ENCODE results near the gene TRIM41.

Gene TRIM41

GRCh38 chr5:181217111-181217802 is 5.8 kb upstream of the TRIM41 start:
- Histone ChIP-seq H3K9ac (ENCODE audit: low read length) (no peak overlapping the region), H3K4me1 (ENCODE audit: control insufficient read depth, low read depth, low read length) (peaks cover 6% of the 10 kb centered on the region), H3K4me3 (ENCODE audit: low read length) (peak overlapping the region; percentile 84), H3K36me3 (ENCODE audit: control insufficient read depth, low read depth, low read length) (no peaks in the 10 kb centered on the region), H3K9me3 (ENCODE audit: control insufficient read depth, low read depth, low read length) (no peaks in the 10 kb centered on the region), H3K27ac (ENCODE audit: low read length) (no peak overlapping the region), H3K27me3 (ENCODE audit: control insufficient read depth, insufficient read depth, low read length) (peaks cover 18% of the 10 kb centered on the region)

GRCh38 chr5:181217803-181218062 is 5.3 kb upstream of the TRIM41 start:
- H3K4me1 ChIP-seq (ENCODE audit: control insufficient read depth, low read depth, low read length) = peaks cover 6% of the 10 kb centered on the region
- no peaks in the 10 kb centered on the region for H3K9me3 ChIP-seq (ENCODE audit: control insufficient read depth, low read depth, low read length)
- peaks cover 18% of the 10 kb centered on the region for H3K27me3 ChIP-seq (ENCODE audit: control insufficient read depth, insufficient read depth, low read length)
- no peak overlapping the region for H3K27ac ChIP-seq (ENCODE audit: low read length)
- no peak overlapping the region for H3K9ac ChIP-seq (ENCODE audit: low read length)
- no peaks in the 10 kb centered on the region for H3K36me3 ChIP-seq (ENCODE audit: control insufficient read depth, low read depth, low read length)
- peak overlapping the region; percentile 84 for H3K4me3 ChIP-seq (ENCODE audit: low read length)

- peaks cover 18% of the 10 kb centered on the region for H3K27me3 ChIP-seq (ENCODE audit: control insufficient read depth, insufficient read depth, low read length)
- no peaks in the 10 kb centered on the region for H3K36me3 ChIP-seq (ENCODE audit: control insufficient read depth, low read depth, low read length)
- H3K27ac ChIP-seq (ENCODE audit: low read length) = no peak overlapping the region
- no peak overlapping the region for H3K9ac ChIP-seq (ENCODE audit: low read length)
- no peaks in the 10 kb centered on the region for H3K9me3 ChIP-seq (ENCODE audit: control insufficient read depth, low read depth, low read length)
- H3K4me3 ChIP-seq (ENCODE audit: low read length) = peak overlapping the region; percentile 84
- peaks cover 6% of the 10 kb centered on the region for H3K4me1 ChIP-seq (ENCODE audit: control insufficient read depth, low read depth, low read length)
These were observed 4.3 kb upstream of the TRIM41 start for GRCh38 chr5:181218795-181219124.

- Histone ChIP-seq H3K9ac (ENCODE audit: low read length) (no peak overlapping the region), H3K4me1 (ENCODE audit: control insufficient read depth, low read depth, low read length) (peaks cover 12% of the 10 kb centered on the region), H3K27me3 (ENCODE audit: control insufficient read depth, insufficient read depth, low read length) (peaks cover 18% of the 10 kb centered on the region)
These were observed 3.6 kb upstream of the TRIM41 start for GRCh38 chr5:181219262-181220177.

GRCh38 chr5:181220178-181220515 is 2.9 kb upstream of the TRIM41 start:
- Histone ChIP-seq H3K4me3 (ENCODE audit: low read length) (no peak overlapping the region), H3K27me3 (ENCODE audit: control insufficient read depth, insufficient read depth, low read length) (peaks cover 18% of the 10 kb centered on the region), H3K9me3 (ENCODE audit: control insufficient read depth, low read depth, low read length) (no peaks in the 10 kb centered on the region), H3K4me1 (ENCODE audit: control insufficient read depth, low read depth, low read length) (peaks cover 14% of the 10 kb centered on the region), H3K9ac (ENCODE audit: low read length) (no peak overlapping the region), H3K27ac (ENCODE audit: low read length) (no peak overlapping the region), H3K36me3 (ENCODE audit: control insufficient read depth, low read depth, low read length) (no peaks in the 10 kb centered on the region)

More at GRCh38 chr5:181219262-181220177, 3.6 kb upstream of the TRIM41 start:
- no peaks in the 10 kb centered on the region for H3K9me3 ChIP-seq (ENCODE audit: control insufficient read depth, low read depth, low read length)
- H3K4me3 ChIP-seq (ENCODE audit: low read length) = no peak overlapping the region
- no peak overlapping the region for H3K27ac ChIP-seq (ENCODE audit: low read length)
- H3K36me3 ChIP-seq (ENCODE audit: control insufficient read depth, low read depth, low read length) = no peaks in the 10 kb centered on the region

- Histone ChIP-seq H3K4me3 (ENCODE audit: low read length) (peak overlapping the region; percentile 73), H3K9me3 (ENCODE audit: control insufficient read depth, low read depth, low read length) (no peaks in the 10 kb centered on the region), H3K4me1 (ENCODE audit: control insufficient read depth, low read depth, low read length) (peaks cover 14% of the 10 kb centered on the region), H3K27ac (ENCODE audit: low read length) (no peak overlapping the region), H3K36me3 (ENCODE audit: control insufficient read depth, low read depth, low read length) (no peaks in the 10 kb centered on the region), H3K27me3 (ENCODE audit: control insufficient read depth, insufficient read depth, low read length) (peaks cover 13% of the 10 kb centered on the region), H3K9ac (ENCODE audit: low read length) (no peak overlapping the region)
These were observed 1.8 kb upstream of the TRIM41 start for GRCh38 chr5:181221105-181221791.

GRCh38 chr5:181221792-181222629 is 1.1 kb upstream of the TRIM41 start:
- Histone ChIP-seq H3K36me3 (ENCODE audit: control insufficient read depth, low read depth, low read length) (no peaks in the 10 kb centered on the region), H3K27me3 (ENCODE audit: control insufficient read depth, insufficient read depth, low read length) (peaks cover 7% of the 10 kb centered on the region), H3K4me1 (ENCODE audit: control insufficient read depth, low read depth, low read length) (peaks cover 14% of the 10 kb centered on the region), H3K9ac (ENCODE audit: low read length) (peak overlapping the region; percentile 70), H3K4me3 (ENCODE audit: low read length) (peak overlapping the region; percentile 73), H3K27ac (ENCODE audit: low read length) (no peak overlapping the region), H3K9me3 (ENCODE audit: control insufficient read depth, low read depth, low read length) (no peaks in the 10 kb centered on the region)

GRCh38 chr5:181222630-181223057 is 437 bp upstream of the TRIM41 start:
- Histone ChIP-seq H3K27me3 (ENCODE audit: control insufficient read depth, insufficient read depth, low read length) (peaks cover 4% of the 10 kb centered on the region), H3K4me3 (ENCODE audit: low read length) (peak overlapping the region; percentile 73), H3K27ac (ENCODE audit: low read length) (no peak overlapping the region), H3K9me3 (ENCODE audit: control insufficient read depth, low read depth, low read length) (no peaks in the 10 kb centered on the region), H3K36me3 (ENCODE audit: control insufficient read depth, low read depth, low read length) (no peaks in the 10 kb centered on the region), H3K4me1 (ENCODE audit: control insufficient read depth, low read depth, low read length) (peaks cover 11% of the 10 kb centered on the region), H3K9ac (ENCODE audit: low read length) (peak overlapping the region; percentile 70)

GRCh38 chr5:181223729-181224389 is 778 bp downstream of the TRIM41 start:
- Histone ChIP-seq H3K27ac (ENCODE audit: low read length) (peak overlapping the region; percentile 61), H3K36me3 (ENCODE audit: control insufficient read depth, low read depth, low read length) (no peaks in the 10 kb centered on the region), H3K4me3 (ENCODE audit: low read length) (peak overlapping the region; percentile 73), H3K27me3 (ENCODE audit: control insufficient read depth, insufficient read depth, low read length) (no peaks in the 10 kb centered on the region), H3K9ac (ENCODE audit: low read length) (peak overlapping the region; percentile 70), H3K9me3 (ENCODE audit: control insufficient read depth, low read depth, low read length) (no peaks in the 10 kb centered on the region), H3K4me1 (ENCODE audit: control insufficient read depth, low read depth, low read length) (peaks cover 7% of the 10 kb centered on the region)

GRCh38 chr5:181224390-181225229 is 1.5 kb downstream of the TRIM41 start:
- Histone ChIP-seq H3K4me3 (ENCODE audit: low read length) (peak overlapping the region; percentile 73), H3K9me3 (ENCODE audit: control insufficient read depth, low read depth, low read length) (no peaks in the 10 kb centered on the region), H3K36me3 (ENCODE audit: control insufficient read depth, low read depth, low read length) (no peaks in the 10 kb centered on the region), H3K4me1 (ENCODE audit: control insufficient read depth, low read depth, low read length) (peaks cover 7% of the 10 kb centered on the region), H3K27ac (ENCODE audit: low read length) (peak overlapping the region; percentile 61), H3K9ac (ENCODE audit: low read length) (peak overlapping the region; percentile 70), H3K27me3 (ENCODE audit: control insufficient read depth, insufficient read depth, low read length) (no peaks in the 10 kb centered on the region)
